Adrenal gland (tissue), 12 donors: ENCODE data around the gene RAB3B. TPM values are rescaled to one million over a fixed set of nuclear protein-coding genes. Genes with fewer than 3 reads are reported as not detected.

Experiments used
- DNase-seq, 7 donors: peaks; one replicate each; pipeline ENCODE4 v3.0.0-alpha.2; 2019 to 2020
- H3K27ac ChIP-seq, 5 donors: fragments of 200-600 bp; sonication (generic) in 4 of 5; 1 replicate in 3 of 5; 2 replicates in 2 of 5; pipeline versions ENCODE4 v1.5.1 to v1.8.0; 2016 to 2020; ENCODE audit warnings: mild to moderate bottlenecking in 1 of 5
- H3K27me3 ChIP-seq: fragments of 200-600 bp; 2 replicates; pipeline ENCODE4 v1.8.0; 2021
- H3K36me3 ChIP-seq, 2 donors: fragments of 200-600 bp; replicated peaks in 1 of 2; 1 replicate in 1 of 2; 2 replicates in 1 of 2; pipeline versions ENCODE4 v1.5.1 to v1.8.0; 2018 to 2022
- H3K4me1 ChIP-seq, 2 donors: fragments of 200-600 bp; replicated peaks in 1 of 2; 1 replicate in 1 of 2; 2 replicates in 1 of 2; pipeline versions ENCODE4 v1.5.1 to v1.8.0; 2018 to 2021
- H3K4me3 ChIP-seq, 4 donors: fragments of 200-600 bp; sonication (generic) in 3 of 4; one replicate each; pipeline ENCODE4 v1.5.1; 2016 to 2018
- H3K9me3 ChIP-seq, 3 donors: fragments of 200-600 bp; sonication (generic) in 1 of 3; replicated peaks in 1 of 3; 1 replicate in 2 of 3; 2 replicates in 1 of 3; pipeline versions ENCODE4 v1.5.1 to v1.8.0; 2016 to 2021
- CTCF ChIP-seq, 6 experiments: fragments of 450-650 bp in 4 of 6; fragments of 200-600 bp in 2 of 6; sonication (generic) in 1 of 6; IDR thresholded peaks; 1 replicate in 5 of 6; 2 replicates in 1 of 6; pipeline versions ENCODE4 v1.5.1 to v1.8.0; 2016 to 2021; ENCODE audit warnings: antibody characterized with exemption in 6 of 6, mild to moderate bottlenecking in 2 of 6, moderate library complexity in 1 of 6
- POLR2A ChIP-seq, 2 donors: fragments of 450-650 bp; IDR thresholded peaks; one replicate each; pipeline ENCODE4 v1.6.1; 2017; ENCODE audit warnings: antibody characterized with exemption in 2 of 2, mild to moderate bottlenecking in 2 of 2, moderate library complexity in 1 of 2
- WGBS, 4 donors: extraction: QIAGEN DNeasy Blood & Tissue Kit in 2 of 4; methylation state at CpG; one replicate each; pipeline versions ENCODE4 v1.1.5 to v1.1.7; 2013 to 2017; 5-methylcytosine and 5-hydroxymethylcytosine counted together
- intact Hi-C, 2 donors: fragments of 100-400 bp; cut with DNase I; formaldehyde crosslinking; loops; one replicate each; pipeline versions ENCODE4 v1.14.1 to v1.15.0; 2022 to 2023
- polyA plus RNA-seq, 3 donors: library from polyadenylated mRNA; stranded (reverse); fragments of 200-250 nt in 2 of 3; fragments of 350-450 nt in 1 of 3; fragmentation: Illumina TruSeq in 1 of 3; extraction: RNeasy Lipid Tissue Mini Kit (QIAGEN cat#74804) in 1 of 3; gene quantifications; one replicate each; pipeline ENCODE4 v1.2.3, GENCODE V29; 2013 to 2014
- total RNA-seq, 9 donors: library from RNA; depleted of rRNA in 4 of 9; stranded (reverse); fragments of >200 nt in 4 of 9; fragments of 120-200 nt in 1 of 9; fragmentation: NEBNext Ultra II Directional in 1 of 9; extraction: Animal tissue kit (Norgen Biotek cat#: 25700) in 1 of 9; gene quantifications; one replicate each; pipeline versions ENCODE4 v1.1.0 to v1.2.4, GENCODE V29; 2013 to 2023
- donor health status: healthy with polysubstance abuse.
- donor health status: Bipolar disorder and iron deficiency.
- donor health status: DM: yes; HTN: yes; CAD: no.
- donor health status: DM: no; HTN: no; CAD: no.
- donor health status: DM: no; HTN: no; CAD: no.
- donor health status: DM: yes; HTN: yes; CAD: no.

The RAB3B gene
- total and polyA plus RNA-seq, 12 donors: 0.20 to 9.2 (median 2.1) TPM

GRCh38 chr1:51961954-51962353 is 28.5 kb downstream of the RAB3B start:
- intact Hi-C loops: no loop called here
- no peak for DNase-seq
- Histone ChIP-seq H3K27me3 (no peaks in the 10 kb centered on the region), H3K4me3 (no peak overlapping the region), H3K27ac (no peak overlapping the region), H3K36me3 (no peaks in the 10 kb centered on the region), H3K4me1 (no peaks in the 10 kb centered on the region), H3K9me3 (no peaks in the 10 kb centered on the region)
- no peak for TF ChIP-seq CTCF (IDR thresholded peaks at IDR 0.05)
- no peak for TF ChIP-seq POLR2A (IDR thresholded peaks at IDR 0.05)
- WGBS, 4 donors: 89 to 95% (median 91%) methylated on average over 2 of the region's 2 CpGs

- DNase-seq: no peak
- no peaks in the 10 kb centered on the region for H3K9me3 ChIP-seq
- intact Hi-C loops: no loop called here
- H3K27ac ChIP-seq: no peak overlapping the region
- H3K27me3 ChIP-seq: no peaks in the 10 kb centered on the region
- TF ChIP-seq CTCF (IDR thresholded peaks at IDR 0.05) (no peak), POLR2A (IDR thresholded peaks at IDR 0.05) (no peak)
- H3K36me3 ChIP-seq: no peaks in the 10 kb centered on the region
- H3K4me1 ChIP-seq: no peaks in the 10 kb centered on the region
- WGBS, 4 donors: 32 to 70% (median 66%) methylated on average over 2 of the region's 2 CpGs
- no peak overlapping the region for H3K4me3 ChIP-seq
These were observed 29.3 kb downstream of the RAB3B start for GRCh38 chr1:51961231-51961630.

GRCh38 chr1:51960262-51960661 is 30.2 kb downstream of the RAB3B start:
- WGBS, 4 donors: 39 to 53% (median 48%) methylated on average over 3 of the region's 3 CpGs
- Histone ChIP-seq H3K27me3 (no peaks in the 10 kb centered on the region), H3K9me3 (no peaks in the 10 kb centered on the region), H3K4me3 (no peak overlapping the region), H3K27ac (no peak overlapping the region), H3K36me3 (no peaks in the 10 kb centered on the region), H3K4me1 (no peaks in the 10 kb centered on the region)
- intact Hi-C loops: no loop called here
- TF ChIP-seq POLR2A (IDR thresholded peaks at IDR 0.05) (no peak), CTCF (IDR thresholded peaks at IDR 0.05) (no peak)
- DNase-seq: peak in 1 of 7 donors; percentile 64

- H3K27me3 ChIP-seq: no peaks in the 10 kb centered on the region
- no peaks in the 10 kb centered on the region for H3K9me3 ChIP-seq
- no peaks in the 10 kb centered on the region for H3K4me1 ChIP-seq
- 94 to 100% (median 96%) methylated on average over 3 of the region's 3 CpGs for WGBS, 4 donors
- intact Hi-C loops: no loop called here
- H3K36me3 ChIP-seq: no peaks in the 10 kb centered on the region
- TF ChIP-seq POLR2A (IDR thresholded peaks at IDR 0.05): no peak
- no peak for TF ChIP-seq CTCF (IDR thresholded peaks at IDR 0.05)
- DNase-seq: no peak
- no peak overlapping the region for H3K27ac ChIP-seq
- H3K4me3 ChIP-seq: no peak overlapping the region
These were observed 31.7 kb downstream of the RAB3B start for GRCh38 chr1:51958824-51959223.
